DOHH2 (cell line): ENCODE data around the gene KIF25.

Source experiments
- H3F3A ChIP-seq: fragments of 200-600 bp; sonication (generic), shearing (Covaris generic); 2 replicates; pipeline ENCODE4 v1.6.0; 2016; ENCODE audit warnings: antibody characterized with exemption, mild to moderate bottlenecking; ENCODE audit not compliant: control insufficient read depth, insufficient read depth
- H3K27ac ChIP-seq: fragments of 200-600 bp; sonication (generic); 2 replicates; pipeline ENCODE4 v1.5.1; 2014; ENCODE audit warnings: low read depth, mild to moderate bottlenecking, low read length, moderate library complexity
- H3K27me3 ChIP-seq: fragments of 200-600 bp; sonication (generic); 2 replicates; pipeline ENCODE4 v1.6.1; 2014; ENCODE audit warnings: mild to moderate bottlenecking, low read length, mixed read lengths; ENCODE audit not compliant: control insufficient read depth
- H3K36me3 ChIP-seq: fragments of 200-600 bp; sonication (generic); 2 replicates; pipeline ENCODE4 v1.6.1; 2014; ENCODE audit warnings: mild to moderate bottlenecking, low read length, moderate library complexity, mixed read lengths; ENCODE audit not compliant: control insufficient read depth
- H3K4me1 ChIP-seq: fragments of 200-600 bp; sonication (generic); 2 replicates; pipeline ENCODE4 v1.6.1; 2014; ENCODE audit warnings: mild to moderate bottlenecking, low read length, mixed read lengths; ENCODE audit not compliant: control insufficient read depth
- H3K4me2 ChIP-seq: fragments of 200-600 bp; sonication (generic); 2 replicates; pipeline ENCODE4 v1.6.0; 2014; ENCODE audit warnings: mild to moderate bottlenecking, low read length, moderate library complexity
- H3K4me3 ChIP-seq: fragments of 200-600 bp; sonication (generic); 2 replicates; pipeline ENCODE4 v1.5.1; 2014; ENCODE audit warnings: mild to moderate bottlenecking, low read length, mixed read lengths
- H3K79me2 ChIP-seq: fragments of 200-600 bp; sonication (generic); 2 replicates; pipeline ENCODE4 v1.6.1; 2014; ENCODE audit warnings: mild to moderate bottlenecking, low read length, mixed read lengths; ENCODE audit not compliant: control insufficient read depth
- H3K9me2 ChIP-seq: fragments of 200-600 bp; sonication (generic); replicated peaks from 2 replicates; pipeline ENCODE4 v1.6.1; 2014; ENCODE audit warnings: mild to moderate bottlenecking, low read length, mixed read lengths; ENCODE audit not compliant: control insufficient read depth
- H3K9me3 ChIP-seq: fragments of 200-600 bp; sonication (generic); 2 replicates; pipeline ENCODE4 v1.6.1; 2014; ENCODE audit warnings: antibody characterized with exemption, low read length, mixed read lengths; ENCODE audit not compliant: control insufficient read depth, insufficient read depth
- H4K20me1 ChIP-seq: fragments of 200-600 bp; sonication (generic); 2 replicates; pipeline ENCODE4 v1.6.0; 2014; ENCODE audit warnings: low read depth, mild to moderate bottlenecking, antibody characterized with exemption, low read length, moderate library complexity; ENCODE audit not compliant: control insufficient read depth, insufficient read depth
- EZH2phosphoT487 ChIP-seq: fragments of 200-600 bp; sonication (generic); IDR thresholded peaks from 2 replicates; pipeline ENCODE4 v1.6.1; 2017; ENCODE audit warnings: borderline replicate concordance, mild to moderate bottlenecking, antibody characterized with exemption, low read length, moderate library complexity, mixed read lengths
- TF ChIP-seq, protein P1 (sequence below): fragments of 200-600 bp; sonication (generic); IDR thresholded peaks from one replicate; pipeline ENCODE4 v1.5.1; 2014; ENCODE audit warnings: antibody characterized with exemption, mild to moderate bottlenecking, low read depth, low read length; ENCODE audit not compliant: poor library complexity, severe bottlenecking

The KIF25 gene

DNA sequence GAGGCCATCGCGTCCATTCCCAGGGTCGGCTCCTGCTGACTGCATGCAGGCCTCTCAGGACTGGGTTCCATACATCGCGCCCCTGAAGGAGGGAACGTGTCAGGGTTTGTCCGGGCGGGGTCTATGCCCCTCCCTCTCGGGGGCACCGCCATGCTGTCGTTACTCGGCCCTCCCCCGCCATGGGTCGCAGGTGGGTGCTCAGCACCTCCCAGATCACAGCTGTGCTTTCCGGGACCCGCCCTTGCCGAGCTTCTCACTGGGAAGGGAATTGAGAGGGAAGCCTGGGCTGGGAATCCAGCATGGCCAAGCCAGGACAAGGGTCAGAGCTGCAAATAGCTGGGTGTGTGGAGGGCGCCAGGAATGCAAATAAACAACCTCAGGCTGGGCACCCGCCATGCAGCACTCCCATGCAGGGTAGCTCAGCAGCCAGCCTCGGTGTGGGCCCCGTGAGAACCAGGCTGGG is 81.5 kb downstream of the KIF25 start, which contains the start of gene FRMD1:
Gene FRMD1, minus strand, starts transcription at position 270 of the 463 bp plus-strand sequence. Its CDS starts 118 bp downstream, at position 152.
- Histone ChIP-seq H3K36me3 (no peaks in the 10 kb centered on the region), H3K4me1 (no peaks in the 10 kb centered on the region), H3K9me3 (peaks cover 16% of the 10 kb centered on the region; the same call in 1 of the 2 replicates), H3K79me2 (no peaks in the 10 kb centered on the region), H3K27ac (no peak within 1 kb of the TSS), H3K4me2 (no peak within 1 kb of the TSS), H3K4me3 (no peak within 1 kb of the TSS), H4K20me1 (no peaks in the 10 kb centered on the region), H3F3A (no peaks in the 10 kb centered on the region), H3K27me3 (no peaks in the 10 kb centered on the region), H3K9me2 (no peaks in the 10 kb centered on the region)
- no peak for TF ChIP-seq EZH2phosphoT487
- TF ChIP-seq, protein P1, sequence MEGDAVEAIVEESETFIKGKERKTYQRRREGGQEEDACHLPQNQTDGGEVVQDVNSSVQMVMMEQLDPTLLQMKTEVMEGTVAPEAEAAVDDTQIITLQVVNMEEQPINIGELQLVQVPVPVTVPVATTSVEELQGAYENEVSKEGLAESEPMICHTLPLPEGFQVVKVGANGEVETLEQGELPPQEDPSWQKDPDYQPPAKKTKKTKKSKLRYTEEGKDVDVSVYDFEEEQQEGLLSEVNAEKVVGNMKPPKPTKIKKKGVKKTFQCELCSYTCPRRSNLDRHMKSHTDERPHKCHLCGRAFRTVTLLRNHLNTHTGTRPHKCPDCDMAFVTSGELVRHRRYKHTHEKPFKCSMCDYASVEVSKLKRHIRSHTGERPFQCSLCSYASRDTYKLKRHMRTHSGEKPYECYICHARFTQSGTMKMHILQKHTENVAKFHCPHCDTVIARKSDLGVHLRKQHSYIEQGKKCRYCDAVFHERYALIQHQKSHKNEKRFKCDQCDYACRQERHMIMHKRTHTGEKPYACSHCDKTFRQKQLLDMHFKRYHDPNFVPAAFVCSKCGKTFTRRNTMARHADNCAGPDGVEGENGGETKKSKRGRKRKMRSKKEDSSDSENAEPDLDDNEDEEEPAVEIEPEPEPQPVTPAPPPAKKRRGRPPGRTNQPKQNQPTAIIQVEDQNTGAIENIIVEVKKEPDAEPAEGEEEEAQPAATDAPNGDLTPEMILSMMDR: no peak

DNA sequence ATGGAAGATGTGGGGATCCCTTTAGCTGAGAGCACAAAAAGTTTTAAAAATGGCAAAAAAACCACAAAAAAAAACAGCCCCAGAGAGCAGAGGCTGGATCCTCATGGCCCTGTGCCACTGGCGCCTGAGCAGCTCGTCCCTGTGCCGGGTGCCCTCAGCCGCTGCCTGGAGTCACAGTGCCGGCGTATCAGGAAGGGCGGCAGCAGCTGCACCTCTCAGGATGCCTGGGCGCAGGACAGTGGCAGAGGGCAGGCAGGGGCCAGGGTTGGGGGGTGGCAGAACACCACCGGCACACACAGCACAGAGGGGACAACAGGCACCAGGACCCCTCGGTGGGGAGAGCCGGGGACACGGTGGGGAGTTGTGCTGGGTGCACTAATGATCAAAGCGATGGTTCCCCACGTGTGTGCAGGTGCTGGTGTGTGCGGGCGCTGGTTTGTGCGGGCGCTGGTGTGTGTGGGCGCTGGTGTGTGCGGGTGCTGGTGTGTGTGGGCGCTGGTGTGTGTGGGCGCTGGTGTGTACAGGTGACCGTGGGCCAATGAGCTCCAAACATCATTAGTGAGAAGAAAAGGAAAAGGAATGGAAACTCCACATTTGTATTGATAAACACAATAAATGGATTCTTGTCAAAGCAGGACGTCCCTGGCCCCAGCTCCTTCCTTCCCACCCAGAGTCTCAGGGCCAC is 83.1 kb downstream of the KIF25 start:
- no peaks in the 10 kb centered on the region for H3K36me3 ChIP-seq
- H3K9me3 ChIP-seq: peaks cover under 1% of the 10 kb centered on the region; the same call in 1 of the 2 replicates
- H3K79me2 ChIP-seq: no peaks in the 10 kb centered on the region
- H3K27me3 ChIP-seq: no peaks in the 10 kb centered on the region
- no peak overlapping the region for H3K4me3 ChIP-seq
- no peaks in the 10 kb centered on the region for H4K20me1 ChIP-seq
- no peak overlapping the region for H3K4me2 ChIP-seq
- H3K9me2 ChIP-seq: no peaks in the 10 kb centered on the region
- no peaks in the 10 kb centered on the region for H3K4me1 ChIP-seq
- TF ChIP-seq EZH2phosphoT487: no peak
- TF ChIP-seq, protein P1: no peak
- H3K27ac ChIP-seq: no peak overlapping the region
- no peaks in the 10 kb centered on the region for H3F3A ChIP-seq

DNA sequence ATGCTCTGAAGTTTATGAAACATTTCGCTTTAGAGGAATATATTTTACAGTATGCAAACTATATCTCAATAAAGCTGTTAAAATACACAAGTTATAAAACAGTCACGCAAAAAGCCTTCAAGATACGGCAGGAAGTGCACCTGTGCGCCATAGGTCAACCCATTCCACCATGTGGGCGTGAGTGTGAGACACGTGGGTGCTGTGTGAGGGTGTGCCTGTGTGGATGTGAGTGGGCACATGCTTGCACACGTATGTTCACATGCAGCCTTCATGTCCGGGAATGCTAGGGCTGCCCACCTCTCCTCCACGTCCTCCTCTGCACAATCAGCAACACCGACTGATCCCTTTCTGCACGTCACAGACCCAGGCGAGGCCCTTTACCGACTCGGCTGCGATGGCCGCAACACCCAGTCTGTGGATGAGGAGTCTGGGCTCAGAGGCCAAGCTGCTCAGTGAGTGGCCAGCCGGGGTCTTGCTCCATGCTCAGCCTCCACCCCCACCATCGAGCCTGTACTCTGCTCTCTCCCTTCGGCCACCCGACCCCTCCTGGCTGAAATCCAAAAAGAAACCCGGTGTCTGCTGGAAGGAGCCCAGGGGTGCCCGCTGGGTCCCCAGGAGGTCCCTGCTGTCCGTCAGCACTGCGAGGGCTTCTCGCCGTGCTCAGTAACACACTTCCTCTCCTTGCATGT is 84.5 kb downstream of the KIF25 start:
- H3K4me1 ChIP-seq: no peaks in the 10 kb centered on the region
- H3K27ac ChIP-seq: no peak overlapping the region
- H3K9me2 ChIP-seq: no peaks in the 10 kb centered on the region
- TF ChIP-seq, protein P1: no peak
- TF ChIP-seq EZH2phosphoT487: no peak
- H3K36me3 ChIP-seq: no peaks in the 10 kb centered on the region
- H3K9me3 ChIP-seq: no peaks in the 10 kb centered on the region
- H3K4me2 ChIP-seq: no peak overlapping the region
- H3K79me2 ChIP-seq: no peaks in the 10 kb centered on the region
- no peaks in the 10 kb centered on the region for H3K27me3 ChIP-seq
- no peak overlapping the region for H3K4me3 ChIP-seq
- H3F3A ChIP-seq: no peaks in the 10 kb centered on the region
- no peaks in the 10 kb centered on the region for H4K20me1 ChIP-seq
